HG03575 (cell line): Measurements from ENCODE around the gene GPR107.

Experiments
- ATAC-seq: cut with Tn5 transposase; IDR thresholded peaks from one replicate; pipeline ENCODE4 v1.9.1; 2021; ENCODE audit not compliant: unreplicated experiment, insufficient number of reproducible peaks, low FRiP score; ENCODE audit errors: extremely low read depth

Gene GPR107

GRCh38 chr9:130095872-130096271, 42.2 kb downstream of the GPR107 start:
- no peak for ATAC-seq

GRCh38 chr9:130100681-130101080, 47.0 kb downstream of the GPR107 start:
- no peak for ATAC-seq

- no peak for ATAC-seq
Measured at GRCh38 chr9:130101915-130102314, 48.2 kb downstream of the GPR107 start.

GRCh38 chr9:130104491-130105193, 50.9 kb downstream of the GPR107 start:
- ATAC-seq: no peak

- no peak for ATAC-seq
Measured at GRCh38 chr9:130106860-130107233, 53.1 kb downstream of the GPR107 start.

- ATAC-seq: no peak
Measured at GRCh38 chr9:130107234-130107861, 53.6 kb downstream of the GPR107 start.

- ATAC-seq: no peak
Measured at GRCh38 chr9:130107955-130108354, 54.2 kb downstream of the GPR107 start.

- no peak for ATAC-seq
Measured at GRCh38 chr9:130110166-130110565, 56.5 kb downstream of the GPR107 start.

- ATAC-seq: no peak
Measured at GRCh38 chr9:130110596-130111021, 56.9 kb downstream of the GPR107 start.

- ATAC-seq: no peak
Measured at GRCh38 chr9:130111786-130112537, 58.3 kb downstream of the GPR107 start.

- ATAC-seq: no peak
Measured at GRCh38 chr9:130112538-130113151, 58.9 kb downstream of the GPR107 start.

- no peak for ATAC-seq
Measured at GRCh38 chr9:130114741-130115140, 61.0 kb downstream of the GPR107 start.

- no peak for ATAC-seq
Measured at GRCh38 chr9:130116346-130116745, 62.6 kb downstream of the GPR107 start.

GRCh38 chr9:130117376-130117775, 63.7 kb downstream of the GPR107 start:
- no peak for ATAC-seq

- no peak for ATAC-seq
Measured at GRCh38 chr9:130117816-130118632, 64.3 kb downstream of the GPR107 start.

- ATAC-seq: no peak
Measured at GRCh38 chr9:130118841-130119518, 65.3 kb downstream of the GPR107 start.

GRCh38 chr9:130119519-130120298, 66.0 kb downstream of the GPR107 start:
- no peak for ATAC-seq

GRCh38 chr9:130120299-130120587, 66.5 kb downstream of the GPR107 start:
- ATAC-seq: no peak
